ENCODE measurements around the gene KIF5B.
"Not testable (repeated sequence)": the region's sequence is repeated elsewhere in the genome, so short reads cannot be mapped to it uniquely, and the experiment has no call there.

KIF5B gene

GRCh38 chr10:32055478-32056135 lies 618 bp downstream of the KIF5B start:
- Histone ChIP-seq H3K27ac (replicated peaks) (peak overlapping the region; percentile 99), H3K27me3 (ENCODE audit: insufficient read depth, poor library complexity, severe bottlenecking) (no peaks in the 10 kb centered on the region), H3K4me3 (replicated peaks; ENCODE audit: insufficient read depth, low read length) (peak overlapping the region; percentile 87)
- DNase-seq (ENCODE audit: low read depth in 1 of 2, low spot score in 1 of 2): peak; percentile 54 to 73
- TF ChIP-seq CTCF (IDR thresholded peaks at IDR 0.05; ENCODE audit: insufficient read depth, low read length): no peak
- TF ChIP-seq POLR2AphosphoS5 (IDR thresholded peaks at IDR 0.05; ENCODE audit: low read depth): no peak; the same call in 1 of the 2 replicates
- TF ChIP-seq SPI1 (IDR thresholded peaks at IDR 0.05; ENCODE audit: borderline replicate concordance, low read depth): peak; percentile 89

GRCh38 chr10:32054094-32054493 lies 2.1 kb downstream of the KIF5B start:
- peak overlapping the region; percentile 87 for H3K4me3 ChIP-seq (replicated peaks; ENCODE audit: insufficient read depth, low read length)
- H3K27ac ChIP-seq (replicated peaks): no peak overlapping the region; the same call in 1 of the 2 replicates
- TF ChIP-seq POLR2AphosphoS5 (IDR thresholded peaks at IDR 0.05; ENCODE audit: low read depth) (no peak), REST (IDR thresholded peaks at IDR 0.05; ENCODE audit: insufficient replicate concordance, low read depth) (no peak), SPI1 (IDR thresholded peaks at IDR 0.05; ENCODE audit: borderline replicate concordance, low read depth) (no peak), CTCF (IDR thresholded peaks at IDR 0.05; ENCODE audit: insufficient read depth, low read length) (no peak), GABPA (IDR thresholded peaks at IDR 0.05; ENCODE audit: low read depth) (no peak)
- DNase-seq (ENCODE audit: low read depth in 1 of 2, low spot score in 1 of 2): no peak
- H3K27me3 ChIP-seq (ENCODE audit: insufficient read depth, poor library complexity, severe bottlenecking): no peaks in the 10 kb centered on the region

- DNase-seq (ENCODE audit: low read depth in 1 of 2, low spot score in 1 of 2); H3K27me3 ChIP-seq (ENCODE audit: insufficient read depth, poor library complexity, severe bottlenecking): not testable (repeated sequence)
Observed at GRCh38 chr10:32053392-32053791, 2.8 kb downstream of the KIF5B start.

GRCh38 chr10:32051926-32052325 lies 4.3 kb downstream of the KIF5B start:
- Histone ChIP-seq H3K4me3 (replicated peaks; ENCODE audit: insufficient read depth, low read length) (no peak overlapping the region), H3K27ac (replicated peaks) (no peak overlapping the region), H3K27me3 (ENCODE audit: insufficient read depth, poor library complexity, severe bottlenecking) (no peaks in the 10 kb centered on the region)
- TF ChIP-seq CTCF (IDR thresholded peaks at IDR 0.05; ENCODE audit: insufficient read depth, low read length): no peak
- no peak for TF ChIP-seq POLR2AphosphoS5 (IDR thresholded peaks at IDR 0.05; ENCODE audit: low read depth)
- no peak for TF ChIP-seq GABPA (IDR thresholded peaks at IDR 0.05; ENCODE audit: low read depth)
- no peak for TF ChIP-seq SPI1 (IDR thresholded peaks at IDR 0.05; ENCODE audit: borderline replicate concordance, low read depth)
- TF ChIP-seq REST (IDR thresholded peaks at IDR 0.05; ENCODE audit: insufficient replicate concordance, low read depth): no peak
- DNase-seq (ENCODE audit: low read depth in 1 of 2, low spot score in 1 of 2): no peak

More at GRCh38 chr10:32053392-32053791, 2.8 kb downstream of the KIF5B start:
- H3K27ac ChIP-seq (replicated peaks): not testable (repeated sequence)
- peak overlapping the region; percentile 87 for H3K4me3 ChIP-seq (replicated peaks; ENCODE audit: insufficient read depth, low read length)

All from HL-60 (cell line).